Mesenchymal stem cell (in vitro differentiated cells and primary cell): ENCODE results near the gene RERE.

Source experiments
- DNase-seq: peaks from one replicate; pipeline ENCODE4 v3.0.0-alpha.2; 2013
- H2AFZ ChIP-seq: one replicate; pipeline ENCODE4 v1.6.1; 2013; ENCODE audit warnings: low read depth, mild to moderate bottlenecking, control low read depth, inconsistent platforms, low read length, moderate library complexity
- H2AK5ac ChIP-seq: 2 replicates; pipeline ENCODE4 v1.6.1; 2013; ENCODE audit warnings: low read length, moderate library complexity, mild to moderate bottlenecking, inconsistent platforms; ENCODE audit not compliant: severe bottlenecking
- H2BK120ac ChIP-seq: one replicate; pipeline ENCODE4 v1.6.1; 2013; ENCODE audit warnings: low read depth, mild to moderate bottlenecking, inconsistent platforms, low read length, moderate library complexity
- H2BK12ac ChIP-seq, 2 experiments: one replicate each; pipeline ENCODE4 v1.6.1; 2013; ENCODE audit warnings: inconsistent platforms in 2 of 2, low read length in 2 of 2, mild to moderate bottlenecking in 2 of 2, moderate library complexity in 2 of 2, control low read depth in 1 of 2
- H2BK15ac ChIP-seq: one replicate; pipeline ENCODE4 v1.6.1; 2013; ENCODE audit warnings: mild to moderate bottlenecking, low read depth, inconsistent platforms; ENCODE audit not compliant: poor library complexity, severe bottlenecking
- H2BK5ac ChIP-seq: 2 replicates; pipeline ENCODE4 v1.6.1; 2013; ENCODE audit warnings: low read depth, mild to moderate bottlenecking, low read length, control low read depth, inconsistent platforms; ENCODE audit not compliant: poor library complexity, severe bottlenecking
- H3K14ac ChIP-seq, 2 experiments: one replicate each; pipeline ENCODE4 v1.6.1; 2013; ENCODE audit warnings: inconsistent platforms in 2 of 2, low read length in 2 of 2, control low read depth in 1 of 2, mild to moderate bottlenecking in 1 of 2, moderate library complexity in 1 of 2
- H3K18ac ChIP-seq, 2 experiments: one replicate each; pipeline ENCODE4 v1.6.1; 2013; ENCODE audit warnings: inconsistent platforms in 2 of 2, low read length in 2 of 2, control low read depth in 1 of 2, low read depth in 1 of 2, mild to moderate bottlenecking in 1 of 2
- H3K23ac ChIP-seq, 2 experiments: one replicate each; pipeline ENCODE4 v1.6.1; 2013; ENCODE audit warnings: inconsistent platforms in 2 of 2, low read length in 2 of 2, mild to moderate bottlenecking in 2 of 2, moderate library complexity in 2 of 2, control low read depth in 1 of 2
- H3K27ac ChIP-seq: 2 replicates; pipeline ENCODE4 v1.5.1; 2013; ENCODE audit warnings: mild to moderate bottlenecking, moderate library complexity, low read length, control low read depth, inconsistent platforms; ENCODE audit not compliant: poor library complexity, severe bottlenecking
- H3K27me3 ChIP-seq, 2 experiments: 2 replicates each; pipeline versions ENCODE4 v1.6.1 to v1.7.0; 2013; ENCODE audit warnings: low read length in 2 of 2, mild to moderate bottlenecking in 2 of 2, moderate library complexity in 2 of 2, control low read depth in 1 of 2, inconsistent platforms in 1 of 2; ENCODE audit not compliant: control insufficient read depth in 1 of 2, insufficient read depth in 1 of 2
- H3K36me3 ChIP-seq, 2 experiments: 2 replicates each; pipeline versions ENCODE4 v1.6.1 to v1.7.0; 2013; ENCODE audit warnings: low read length in 2 of 2, control low read depth in 1 of 2, inconsistent platforms in 1 of 2, low read depth in 1 of 2, mild to moderate bottlenecking in 1 of 2; ENCODE audit not compliant: insufficient read depth in 2 of 2, control insufficient read depth in 1 of 2
- H3K4ac ChIP-seq, 2 experiments: one replicate each; pipeline ENCODE4 v1.6.1; 2013; ENCODE audit warnings: inconsistent platforms in 2 of 2, low read length in 2 of 2, mild to moderate bottlenecking in 2 of 2, moderate library complexity in 2 of 2, control low read depth in 1 of 2, low read depth in 1 of 2
- H3K4me1 ChIP-seq: 2 replicates; pipeline ENCODE4 v1.6.1; 2013; ENCODE audit warnings: low read depth, low read length, control low read depth; ENCODE audit not compliant: control insufficient read depth, insufficient read depth
- H3K4me2 ChIP-seq: 2 replicates; pipeline ENCODE4 v1.6.1; 2013; ENCODE audit warnings: low read length, mild to moderate bottlenecking, inconsistent platforms; ENCODE audit not compliant: poor library complexity, severe bottlenecking
- H3K4me3 ChIP-seq, 2 experiments: 2 replicates each; pipeline versions ENCODE4 v1.5.1 to v1.7.0; 2013; ENCODE audit warnings: low read length in 2 of 2, mild to moderate bottlenecking in 2 of 2, control low read depth in 1 of 2, low read depth in 1 of 2; ENCODE audit not compliant: insufficient read depth in 1 of 2
- H3K79me1 ChIP-seq: replicated peaks from 2 replicates; pipeline ENCODE4 v1.6.1; 2013; ENCODE audit warnings: mild to moderate bottlenecking, control low read depth, low read length, inconsistent platforms; ENCODE audit not compliant: poor library complexity, severe bottlenecking
- H3K9ac ChIP-seq: 2 replicates; pipeline ENCODE4 v1.7.0; 2013; ENCODE audit warnings: mild to moderate bottlenecking, low read length, moderate library complexity
- H3K9me3 ChIP-seq: 2 replicates; pipeline ENCODE4 v1.7.0; 2013; ENCODE audit warnings: mild to moderate bottlenecking, low read length; ENCODE audit not compliant: control insufficient read depth
- H4K8ac ChIP-seq: one replicate; pipeline ENCODE4 v1.6.1; 2013; ENCODE audit warnings: inconsistent platforms, mild to moderate bottlenecking, low read length, moderate library complexity
- H4K91ac ChIP-seq: one replicate; pipeline ENCODE4 v1.6.1; 2013; ENCODE audit warnings: mild to moderate bottlenecking, low read length, inconsistent platforms
- WGBS: methylation state at CpG from one replicate; pipeline ENCODE4 v1.1.7; 2013; ENCODE audit warnings: mixed read lengths; 5-methylcytosine and 5-hydroxymethylcytosine counted together

The RERE gene

DNA sequence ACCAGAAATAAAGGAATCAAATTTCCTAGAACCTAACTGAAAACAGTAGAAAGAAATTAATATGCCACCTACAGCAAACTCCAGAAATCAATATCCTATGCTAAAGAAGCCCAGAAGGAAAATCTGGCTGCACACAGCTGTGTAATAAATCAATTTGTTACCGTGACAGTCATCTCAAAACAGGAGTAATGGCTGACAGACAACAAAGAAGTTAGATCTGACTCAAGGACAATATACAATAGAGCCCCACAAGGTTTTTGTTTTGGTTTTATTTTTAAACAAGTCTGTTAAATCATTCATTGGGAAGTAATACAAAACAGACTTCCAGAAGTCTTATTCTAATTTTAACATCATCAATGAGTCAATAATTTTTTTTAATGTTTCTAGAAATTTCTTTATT, 168.4 kb downstream of the RERE start:
- Histone ChIP-seq H3K9ac (no peak overlapping the region), H3K23ac (no peak overlapping the region), H3K79me1 (peaks cover 30% of the 10 kb centered on the region), H3K9me3 (no peaks in the 10 kb centered on the region), H3K4me2 (no peak overlapping the region), H3K27me3 (no peaks in the 10 kb centered on the region), H3K4me1 (peaks cover 7% of the 10 kb centered on the region), H3K4me3 (no peak overlapping the region), H3K27ac (no peak overlapping the region), H4K8ac (no peak overlapping the region), H3K18ac (no peak overlapping the region), H4K91ac (no peak overlapping the region), H2BK15ac (no peak overlapping the region), H2BK12ac (no peak overlapping the region), H3K4ac (no peak overlapping the region), H2AK5ac (no peak overlapping the region), H2BK120ac (no peak overlapping the region), H2BK5ac (no peak overlapping the region), H2AFZ (no peak overlapping the region), H3K36me3 (peaks cover 0 to 5% of the 10 kb centered on the region in 2 experiments), H3K14ac (no peak overlapping the region)
- no peak for DNase-seq
- WGBS: no CpG with 5 or more reads among the region's 1 CpG

DNA sequence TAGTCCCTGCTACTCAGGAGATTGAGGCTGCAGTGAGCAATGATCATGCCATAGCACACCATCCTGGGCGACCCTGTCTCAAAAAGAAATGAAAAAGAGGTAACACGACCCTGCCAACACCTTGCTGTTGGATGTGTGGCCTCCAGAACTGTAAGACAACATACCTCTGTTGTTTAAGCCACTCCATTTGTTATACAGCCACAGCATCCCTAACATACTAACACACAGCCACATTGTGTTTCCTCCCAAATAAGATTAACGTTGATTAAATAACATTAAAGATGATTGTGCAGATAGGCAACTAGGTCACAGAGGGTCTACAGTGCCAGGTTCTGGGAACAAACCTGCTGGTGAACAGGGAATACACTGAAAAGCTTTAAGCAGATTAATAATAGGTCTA, 170.4 kb downstream of the RERE start:
- no peak overlapping the region for H2BK120ac ChIP-seq
- H3K4ac ChIP-seq: no peak overlapping the region
- 75% methylated on average over 3 of the region's 3 CpGs for WGBS

DNA sequence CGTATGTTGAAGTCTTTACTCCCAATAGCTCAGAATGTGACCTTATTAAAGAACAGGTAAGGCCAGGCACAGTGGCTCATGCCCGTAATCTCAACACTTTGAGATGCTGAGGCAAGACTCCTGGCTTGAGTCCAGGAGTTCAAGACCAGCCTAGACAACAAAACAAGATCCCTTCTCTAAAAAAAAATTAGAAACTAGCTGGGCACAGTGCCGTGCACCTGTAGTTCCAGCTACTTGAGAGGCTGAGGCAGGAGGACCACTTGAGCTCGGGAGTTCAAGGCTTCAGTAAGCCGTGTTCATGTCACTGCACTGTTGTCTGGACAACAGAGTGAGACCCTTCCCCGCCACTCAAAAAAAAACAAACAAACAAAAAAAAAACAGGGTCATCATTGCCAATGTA, 171.3 kb downstream of the RERE start:
- no peak overlapping the region for H3K23ac ChIP-seq
- H3K14ac ChIP-seq: no peak overlapping the region
- H3K27me3 ChIP-seq: no peaks in the 10 kb centered on the region
- H2BK15ac ChIP-seq: no peak overlapping the region
- 96% methylated on average over 5 of the region's 6 CpGs for WGBS
- peaks cover 36% of the 10 kb centered on the region for H3K79me1 ChIP-seq
- H2AFZ ChIP-seq: no peak overlapping the region
- H3K18ac ChIP-seq: no peak overlapping the region
- H3K4me3 ChIP-seq: no peak overlapping the region
- H3K9me3 ChIP-seq: no peaks in the 10 kb centered on the region
- no peak overlapping the region for H4K91ac ChIP-seq
- H2BK12ac ChIP-seq: no peak overlapping the region
- no peak overlapping the region for H3K9ac ChIP-seq
- no peak overlapping the region for H2BK120ac ChIP-seq
- H3K4ac ChIP-seq: no peak overlapping the region
- peaks cover 3% of the 10 kb centered on the region for H3K4me1 ChIP-seq
- H2AK5ac ChIP-seq: no peak overlapping the region
- H3K36me3 ChIP-seq: no peaks in the 10 kb centered on the region
- no peak overlapping the region for H3K27ac ChIP-seq
- H3K4me2 ChIP-seq: no peak overlapping the region
- H2BK5ac ChIP-seq: no peak overlapping the region
- no peak overlapping the region for H4K8ac ChIP-seq
- DNase-seq: no peak

More for the DNA sequence above, 170.4 kb downstream of the RERE start:
- H3K4me3 ChIP-seq: no peak overlapping the region
- H3K79me1 ChIP-seq: peaks cover 33% of the 10 kb centered on the region
- peak overlapping the region in 1 of 2 experiments; percentile 56 for H3K23ac ChIP-seq
- H2BK5ac ChIP-seq: no peak overlapping the region
- peak overlapping the region in 1 of 2 experiments; percentile 42 for H2BK12ac ChIP-seq
- H4K8ac ChIP-seq: no peak overlapping the region
- peaks cover 5% of the 10 kb centered on the region for H3K4me1 ChIP-seq
- no peaks in the 10 kb centered on the region for H3K36me3 ChIP-seq
- DNase-seq: no peak
- H3K9ac ChIP-seq: no peak overlapping the region
- no peaks in the 10 kb centered on the region for H3K9me3 ChIP-seq
- H4K91ac ChIP-seq: peak overlapping the region; percentile 43
- H2AK5ac ChIP-seq: no peak overlapping the region
- no peak overlapping the region for H2AFZ ChIP-seq
- no peak overlapping the region for H3K27ac ChIP-seq
- H3K4me2 ChIP-seq: no peak overlapping the region
- H2BK15ac ChIP-seq: peak overlapping the region; percentile 48
- no peak overlapping the region for H3K14ac ChIP-seq
- H3K27me3 ChIP-seq: no peaks in the 10 kb centered on the region
- peak overlapping the region; percentile 0 to 41 for H3K18ac ChIP-seq

DNA sequence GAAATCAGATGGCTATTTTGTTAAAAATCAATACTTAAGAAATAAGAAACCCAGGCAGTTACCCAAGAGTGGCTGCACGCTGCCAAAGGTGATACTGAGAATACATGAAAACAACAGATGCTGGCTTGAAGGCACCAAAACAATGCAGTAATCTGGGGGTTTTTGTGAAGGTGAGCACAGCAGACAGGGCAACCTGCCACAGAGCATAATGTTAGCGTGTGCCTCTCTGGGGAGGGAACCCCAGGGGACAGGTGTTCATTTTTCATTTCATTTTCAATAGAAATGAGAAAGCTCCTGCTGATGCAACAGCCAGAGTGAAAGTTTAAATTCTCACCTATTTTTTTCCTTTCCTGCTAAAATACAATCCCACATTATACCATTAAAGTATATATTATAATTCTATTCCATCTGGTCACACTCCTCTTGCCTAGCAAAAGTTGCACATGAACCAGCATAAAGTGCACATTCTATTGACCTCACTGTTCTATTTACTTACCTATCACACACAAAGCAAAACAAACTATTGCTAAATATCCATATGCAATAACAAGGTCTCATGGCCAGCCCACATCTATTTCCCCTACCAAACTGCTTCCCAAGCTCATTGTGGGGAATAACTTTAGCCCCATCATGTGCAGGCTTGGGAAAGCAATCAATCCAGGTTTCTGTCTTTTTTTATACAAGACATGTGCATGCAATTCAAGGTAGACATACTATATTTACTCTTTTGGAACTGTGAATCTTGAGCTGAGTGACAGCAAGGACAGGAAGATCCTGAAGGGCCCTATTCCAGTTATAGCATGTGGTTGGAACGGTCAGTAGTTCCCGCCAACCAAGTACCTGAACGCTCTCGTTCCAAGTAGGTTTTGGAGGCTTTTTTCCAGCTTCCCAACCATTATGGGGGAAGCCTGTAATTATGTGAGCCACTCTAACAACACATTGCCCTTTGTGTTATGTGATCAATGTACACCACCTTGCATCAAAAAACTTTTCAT, 173.6 kb downstream of the RERE start:
- Histone ChIP-seq H3K36me3 (no peaks in the 10 kb centered on the region), H2BK5ac (no peak overlapping the region), H2AFZ (no peak overlapping the region), H2BK12ac (no peak overlapping the region), H3K4me1 (no peaks in the 10 kb centered on the region), H2AK5ac (no peak overlapping the region), H4K8ac (no peak overlapping the region), H4K91ac (no peak overlapping the region), H3K9me3 (no peaks in the 10 kb centered on the region), H2BK15ac (no peak overlapping the region), H3K27me3 (no peaks in the 10 kb centered on the region), H3K18ac (peak overlapping the region; percentile 19 to 20), H3K79me1 (peaks cover 31% of the 10 kb centered on the region), H3K9ac (no peak overlapping the region), H3K23ac (no peak overlapping the region), H2BK120ac (no peak overlapping the region), H3K27ac (no peak overlapping the region), H3K4me3 (no peak overlapping the region), H3K14ac (no peak overlapping the region), H3K4me2 (no peak overlapping the region), H3K4ac (no peak overlapping the region)
- no peak for DNase-seq
- 96% methylated on average over 6 of the region's 6 CpGs for WGBS
